Naive thymus-derived CD4-positive, alpha-beta T cell (primary cell): ENCODE measurements around the gene KIAA0319L. TPM values are rescaled to one million over a fixed set of nuclear protein-coding genes. Genes with fewer than 3 reads are reported as not detected.
A peak's percentile ranks its signal among the peaks of the same experiment; 100 is the strongest.

Source experiments
- ATAC-seq: fragments of 150-1000 bp; cut with Tn5 transposase; 2 replicates; pipeline ENCODE4 v1.10.0; 2021; ENCODE audit warnings: mild to moderate bottlenecking, moderate library complexity
- CTCF ChIA-PET: fragments of 350-600 bp; sonication (Branson Sonifier 250); formaldehyde crosslinking; loops from one replicate; lab custom pipeline; 2021; ENCODE audit warnings: antibody characterized with exemption; lab: Charles Lee
- POLR2A ChIA-PET: fragments of 350-600 bp; sonication (Branson Sonifier 250); formaldehyde crosslinking; loops from one replicate; lab custom pipeline; 2021; ENCODE audit warnings: antibody characterized with exemption, inconsistent platforms; lab: Charles Lee
- DNase-seq, 9 donors: peaks; one replicate each; pipeline versions ENCODE4 v3.0.0 to v3.0.0-alpha.2; 2020 to 2022; ENCODE audit warnings: mixed read lengths in 1 of 9
- H3K27ac ChIP-seq: one replicate; pipeline ENCODE4 v1.7.0; 2013; ENCODE audit warnings: mild to moderate bottlenecking, low read depth, low read length, moderate library complexity
- H3K27me3 ChIP-seq, 2 donors: one replicate each; pipeline ENCODE4 v1.7.0; 2013; ENCODE audit warnings: low read length in 2 of 2, mild to moderate bottlenecking in 2 of 2, moderate library complexity in 2 of 2; ENCODE audit not compliant: control insufficient read depth in 2 of 2, insufficient read depth in 2 of 2
- H3K36me3 ChIP-seq, 3 experiments: 1 replicate in 2 of 3; 2 replicates in 1 of 3; pipeline ENCODE4 v1.7.0; 2013; ENCODE audit warnings: low read length in 3 of 3, mild to moderate bottlenecking in 3 of 3, moderate library complexity in 1 of 3; ENCODE audit not compliant: insufficient read depth in 3 of 3, control insufficient read depth in 2 of 3
- H3K4me1 ChIP-seq, 2 donors: one replicate each; pipeline ENCODE4 v1.7.0; 2013; ENCODE audit warnings: low read length in 2 of 2, mild to moderate bottlenecking in 2 of 2, moderate library complexity in 1 of 2; ENCODE audit not compliant: control insufficient read depth in 2 of 2, insufficient read depth in 2 of 2
- H3K4me3 ChIP-seq: 2 replicates; pipeline ENCODE4 v1.7.0; 2013; ENCODE audit warnings: mild to moderate bottlenecking, low read length
- H3K9me3 ChIP-seq, 3 experiments: 1 replicate in 2 of 3; 2 replicates in 1 of 3; pipeline ENCODE4 v1.7.0; 2013; ENCODE audit warnings: low read length in 3 of 3; ENCODE audit not compliant: control insufficient read depth in 2 of 3
- H3K27ac Mint-ChIP-seq, 9 donors: one replicate each; pipeline ENCODE4 v1.8.0; 2020 to 2022; ENCODE audit warnings: mixed read lengths in 9 of 9, mild to moderate bottlenecking in 8 of 9, moderate library complexity in 5 of 9, inconsistent platforms in 2 of 9
- H3K27me3 Mint-ChIP-seq, 5 donors: one replicate each; pipeline ENCODE4 v1.8.0; 2021 to 2022; ENCODE audit warnings: mixed read lengths in 5 of 5, mild to moderate bottlenecking in 1 of 5
- H3K36me3 Mint-ChIP-seq, 5 donors: one replicate each; pipeline ENCODE4 v1.8.0; 2020 to 2022; ENCODE audit warnings: mixed read lengths in 5 of 5, mild to moderate bottlenecking in 3 of 5, inconsistent platforms in 1 of 5
- H3K4me1 Mint-ChIP-seq, 7 donors: one replicate each; pipeline ENCODE4 v1.8.0; 2020 to 2022; ENCODE audit warnings: mixed read lengths in 7 of 7, mild to moderate bottlenecking in 3 of 7, inconsistent platforms in 1 of 7
- H3K4me3 Mint-ChIP-seq, 10 donors: one replicate each; pipeline ENCODE4 v1.8.0; 2020 to 2022; ENCODE audit warnings: mild to moderate bottlenecking in 10 of 10, mixed read lengths in 10 of 10, moderate library complexity in 6 of 10, inconsistent platforms in 2 of 10
- H3K9me3 Mint-ChIP-seq, 11 donors: one replicate each; pipeline ENCODE4 v1.8.0; 2020 to 2022; ENCODE audit warnings: mixed read lengths in 11 of 11, mild to moderate bottlenecking in 4 of 11, inconsistent platforms in 1 of 11, moderate library complexity in 1 of 11
- intact Hi-C, 2 donors: fragments of 100-400 bp; cut with micrococcal nuclease; formaldehyde crosslinking; loops; one replicate each; pipeline ENCODE4 v1.15.1; 2023
- polyA plus RNA-seq, 2 donors: library from polyadenylated mRNA; unstranded; fragments of 300-500 nt; fragmentation: Illumina TruSeq; gene quantifications; one replicate each; pipeline ENCODE4 v1.2.3, GENCODE V29; 2021
- total RNA-seq, 6 experiments: library from RNA in 5 of 6; stranded (reverse) in 5 of 6; gene quantifications; 1 replicate in 5 of 6; 2 replicates in 1 of 6; pipeline ENCODE4 v1.2.3 and lab custom pipeline; 2021 to 2026

KIAA0319L gene
- total and polyA plus RNA-seq, 7 experiments from 2014 or later = 22.2 to 79.7 (median 63.5) TPM

DNA sequence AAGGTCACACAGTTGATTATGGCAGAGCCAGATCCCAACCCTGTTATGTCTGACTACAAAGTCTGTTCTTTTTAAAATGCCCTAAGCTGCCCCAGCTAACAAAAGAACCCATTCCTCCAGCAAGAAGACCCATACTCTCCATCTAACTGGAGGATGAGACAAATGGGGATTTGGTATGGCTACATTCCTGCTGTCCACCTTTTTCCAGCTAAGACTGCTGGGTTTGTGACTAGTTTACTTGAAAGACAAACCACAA is 112.8 kb downstream of the KIAA0319L start:
- no peak overlapping the region for H3K27ac ChIP-seq
- no peaks in the 10 kb centered on the region for H3K9me3 ChIP-seq
- H3K36me3 Mint-ChIP-seq = peaks cover 7 to 37% (median 21%) of the 10 kb centered on the region in 5 donors
- peak overlapping the region in 6 of 9 donors; percentile 34 to 75 (median 58) for H3K27ac Mint-ChIP-seq
- no peaks in the 10 kb centered on the region for H3K27me3 ChIP-seq
- POLR2A ChIA-PET = no interaction called here
- intact Hi-C loops = no loop called here
- H3K4me3 ChIP-seq = no peak overlapping the region
- H3K27me3 Mint-ChIP-seq = no peaks in the 10 kb centered on the region
- H3K4me1 ChIP-seq = no peaks in the 10 kb centered on the region
- ATAC-seq (no peak), DNase-seq (no peak)
- H3K4me3 Mint-ChIP-seq = peak overlapping the region in 1 of 10 donors; percentile 46
- H3K9me3 Mint-ChIP-seq = no peaks in the 10 kb centered on the region
- peaks cover 0 to 33% (median 19%) of the 10 kb centered on the region in 7 donors for H3K4me1 Mint-ChIP-seq
- H3K36me3 ChIP-seq = peaks cover 13 to 67% (median 24%) of the 10 kb centered on the region in 3 experiments
- CTCF ChIA-PET = interaction anchor here (2.2 kb wide), 1 partner anchor 120 kb away, joined by 7 read pairs; no protein-coding TSS in a partner anchor

DNA sequence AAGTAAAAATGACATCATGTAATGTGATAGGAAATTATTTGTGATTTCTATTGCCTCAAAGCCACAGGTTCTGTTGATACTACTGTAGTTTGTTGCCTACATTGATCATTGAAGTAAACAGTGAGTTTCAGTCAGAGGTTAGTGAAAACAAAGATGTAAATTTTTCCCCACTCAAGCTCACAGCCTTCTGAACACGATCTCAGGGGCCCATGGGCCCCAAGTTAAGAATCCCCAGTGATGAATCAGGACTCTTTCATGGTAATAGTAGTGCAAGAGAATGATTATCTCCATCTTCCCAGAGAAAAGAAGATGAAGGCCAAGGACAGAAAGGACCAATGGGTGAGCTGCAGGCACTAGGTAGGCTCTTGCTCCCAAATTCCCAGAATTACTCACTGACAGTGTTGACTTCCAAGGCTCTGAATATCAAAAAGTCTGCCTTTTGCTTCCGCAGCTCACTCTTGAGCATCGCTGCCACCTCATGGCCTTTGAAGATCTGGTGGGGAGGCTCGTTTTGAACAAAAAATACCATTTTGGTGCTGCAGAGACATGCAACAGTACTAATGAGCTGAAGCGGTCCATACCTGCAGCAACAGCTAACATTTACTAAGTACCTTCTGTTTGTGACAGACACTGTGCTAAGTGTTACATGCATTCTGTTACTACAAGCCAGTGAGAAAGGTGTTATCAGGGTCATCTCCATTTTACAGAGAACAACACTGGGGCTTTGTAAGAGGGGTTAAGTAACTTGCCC is 113.3 kb downstream of the KIAA0319L start:
- ChIA-PET POLR2A (no interaction called here), CTCF (interaction anchor here (0.9 to 2.2 kb wide), 3 partner anchors 7 to 125 kb away, joined by 4 to 10 read pairs (median 7); no protein-coding TSS in a partner anchor)
- Mint-ChIP-seq H3K27ac (peak overlapping the region in 8 of 9 donors; percentile 10 to 75 (median 58)), H3K27me3 (no peaks in the 10 kb centered on the region), H3K9me3 (no peaks in the 10 kb centered on the region), H3K4me3 (peak overlapping the region in 1 of 10 donors; percentile 46), H3K4me1 (peaks cover 0 to 35% (median 21%) of the 10 kb centered on the region in 7 donors), H3K36me3 (peaks cover 12 to 38% (median 26%) of the 10 kb centered on the region in 5 donors)
- Histone ChIP-seq H3K4me3 (no peak overlapping the region), H3K27me3 (no peaks in the 10 kb centered on the region), H3K27ac (no peak overlapping the region), H3K9me3 (no peaks in the 10 kb centered on the region), H3K4me1 (no peaks in the 10 kb centered on the region), H3K36me3 (peaks cover 13 to 68% (median 21%) of the 10 kb centered on the region in 3 experiments)
- peak in 1 of 9 donors; percentile 4 for DNase-seq
- intact Hi-C loops = no loop called here
- no peak for ATAC-seq

DNA sequence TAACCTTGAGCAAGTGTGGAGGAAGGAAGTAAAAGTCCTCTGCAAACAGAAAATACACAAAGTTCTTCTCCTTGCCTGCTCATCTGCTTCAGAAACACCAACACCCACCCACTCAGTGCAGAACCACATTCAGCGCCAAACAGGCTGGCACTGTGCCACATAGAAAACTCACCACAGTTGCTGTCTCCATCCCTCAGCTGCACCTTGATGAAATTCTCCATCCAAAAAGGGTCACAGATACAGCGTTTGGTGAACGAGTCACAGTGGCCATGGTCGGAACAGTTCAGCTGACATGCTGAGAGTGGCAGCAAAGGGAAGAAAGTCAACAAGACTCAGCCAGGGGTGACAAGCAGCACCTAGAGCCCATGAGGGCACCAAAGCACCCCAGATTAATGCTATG is 114.5 kb downstream of the KIAA0319L start:
- Mint-ChIP-seq H3K27me3 (no peaks in the 10 kb centered on the region), H3K4me1 (peaks cover 0 to 35% (median 18%) of the 10 kb centered on the region in 7 donors), H3K27ac (peak overlapping the region in 8 of 9 donors; percentile 34 to 90 (median 80)), H3K4me3 (peak overlapping the region in 7 of 10 donors; percentile 38 to 75 (median 61)), H3K36me3 (peaks cover 7 to 33% (median 28%) of the 10 kb centered on the region in 5 donors), H3K9me3 (no peaks in the 10 kb centered on the region)
- H3K4me3 ChIP-seq = no peak overlapping the region
- ChIA-PET CTCF (interaction anchor here (1.9 kb wide), 1 partner anchor 8 kb away, joined by 10 read pairs; no protein-coding TSS in a partner anchor), POLR2A (no interaction called here)
- no peaks in the 10 kb centered on the region for H3K4me1 ChIP-seq
- peak overlapping the region; percentile 54 for H3K27ac ChIP-seq
- DNase-seq (peak in 5 of 9 donors; percentile 17 to 43 (median 35)), ATAC-seq (peak; percentile 46)
- peaks cover 7 to 61% (median 19%) of the 10 kb centered on the region in 3 experiments for H3K36me3 ChIP-seq
- H3K9me3 ChIP-seq = no peaks in the 10 kb centered on the region
- no peaks in the 10 kb centered on the region for H3K27me3 ChIP-seq
- intact Hi-C loops = no loop called here

DNA sequence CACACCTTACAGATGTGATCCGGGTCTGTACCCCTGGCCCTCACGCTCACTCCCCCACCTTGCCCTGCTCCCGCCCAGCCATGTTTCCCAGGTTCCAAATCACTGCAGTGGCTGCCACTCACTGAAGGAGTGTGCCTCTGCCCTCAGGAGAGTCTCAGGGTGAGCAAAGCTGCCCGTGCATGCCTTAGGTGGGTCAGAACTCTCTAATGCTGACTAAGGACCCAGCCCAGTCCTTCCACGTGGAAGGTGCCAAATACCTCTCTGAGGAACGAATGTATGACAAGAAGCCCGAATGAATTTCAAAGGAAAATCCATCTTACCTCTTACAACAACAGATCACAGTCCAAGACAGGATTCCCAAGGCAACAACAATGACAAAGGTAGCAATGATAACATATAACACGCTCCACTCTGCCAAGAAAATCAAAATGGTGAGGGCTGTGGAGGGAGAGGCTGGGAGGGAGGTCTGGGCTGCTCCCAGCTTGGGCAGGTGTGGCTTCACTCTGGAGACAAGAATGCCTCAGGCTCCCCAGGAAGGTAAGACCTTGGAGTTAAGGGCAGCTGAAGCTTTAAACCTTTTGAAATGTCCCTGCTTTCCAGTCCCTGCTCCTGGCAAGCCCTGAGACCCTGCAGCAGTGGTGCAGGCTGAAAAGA is 115.2 kb downstream of the KIAA0319L start:
- H3K36me3 Mint-ChIP-seq = peaks cover 7 to 38% (median 30%) of the 10 kb centered on the region in 5 donors

DNA sequence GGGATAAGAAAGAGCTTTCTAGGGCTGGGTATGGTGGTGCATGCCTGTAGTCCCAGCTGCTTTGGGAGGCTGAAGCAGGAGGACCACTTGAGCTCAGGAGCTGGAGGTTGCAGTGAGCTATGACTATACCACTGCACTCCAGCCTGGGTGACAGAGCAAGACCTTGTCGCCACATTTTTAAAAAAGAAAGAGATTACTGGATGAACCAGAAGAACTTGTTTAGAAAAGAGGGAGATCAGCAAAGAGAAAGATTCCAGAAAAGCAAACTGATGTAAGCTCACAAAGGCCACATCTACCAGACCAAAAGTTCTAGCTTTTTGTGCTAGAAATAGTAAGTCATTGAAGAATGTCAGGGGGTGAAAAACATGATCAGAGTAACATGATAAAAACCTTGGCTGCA is 117.6 kb downstream of the KIAA0319L start:
- no peaks in the 10 kb centered on the region for H3K4me1 ChIP-seq
- H3K27me3 ChIP-seq = no peaks in the 10 kb centered on the region
- H3K36me3 ChIP-seq = peaks cover 4 to 76% (median 5%) of the 10 kb centered on the region in 3 experiments
- peaks cover 7 to 44% (median 36%) of the 10 kb centered on the region in 5 donors for H3K36me3 Mint-ChIP-seq
- ChIA-PET POLR2A (no interaction called here), CTCF (interaction anchor here (0.6 to 4.8 kb wide), 2 partner anchors 11 to 431 kb away, joined by 3 to 31 read pairs; no protein-coding TSS in a partner anchor)
- no peak overlapping the region for H3K4me3 ChIP-seq
- H3K27ac Mint-ChIP-seq = peak overlapping the region in 5 of 9 donors; percentile 32 to 79 (median 46)
- H3K9me3 Mint-ChIP-seq = peaks cover 0 to 2% (median 0%) of the 10 kb centered on the region in 11 donors
- ATAC-seq = no peak
- intact Hi-C loops = no loop called here
- H3K9me3 ChIP-seq = no peaks in the 10 kb centered on the region
- no peak overlapping the region for H3K27ac ChIP-seq
- no peak overlapping the region for H3K4me3 Mint-ChIP-seq
- no peak for DNase-seq
- H3K4me1 Mint-ChIP-seq = peaks cover 0 to 33% (median 20%) of the 10 kb centered on the region in 7 donors
- H3K27me3 Mint-ChIP-seq = no peaks in the 10 kb centered on the region

More for the DNA sequence above, 115.2 kb downstream of the KIAA0319L start:
- intact Hi-C loops = no loop called here
- Mint-ChIP-seq H3K27me3 (no peaks in the 10 kb centered on the region), H3K9me3 (peaks cover 0 to 2% (median 0%) of the 10 kb centered on the region in 11 donors), H3K27ac (peak overlapping the region in 6 of 9 donors; percentile 54 to 81 (median 72)), H3K4me1 (peaks cover 0 to 35% (median 19%) of the 10 kb centered on the region in 7 donors), H3K4me3 (peak overlapping the region in 4 of 10 donors; percentile 23 to 73 (median 48))
- Histone ChIP-seq H3K27me3 (no peaks in the 10 kb centered on the region), H3K9me3 (no peaks in the 10 kb centered on the region), H3K4me1 (no peaks in the 10 kb centered on the region), H3K36me3 (peaks cover 7 to 63% (median 13%) of the 10 kb centered on the region in 3 experiments), H3K27ac (peak overlapping the region; percentile 54), H3K4me3 (no peak overlapping the region)
- ChIA-PET CTCF (interaction anchor here (0.6 to 1.9 kb wide), 2 partner anchors 9 to 124 kb away, joined by 3 to 10 read pairs; no protein-coding TSS in a partner anchor), POLR2A (no interaction called here)
- ATAC-seq (no peak), DNase-seq (no peak)

DNA sequence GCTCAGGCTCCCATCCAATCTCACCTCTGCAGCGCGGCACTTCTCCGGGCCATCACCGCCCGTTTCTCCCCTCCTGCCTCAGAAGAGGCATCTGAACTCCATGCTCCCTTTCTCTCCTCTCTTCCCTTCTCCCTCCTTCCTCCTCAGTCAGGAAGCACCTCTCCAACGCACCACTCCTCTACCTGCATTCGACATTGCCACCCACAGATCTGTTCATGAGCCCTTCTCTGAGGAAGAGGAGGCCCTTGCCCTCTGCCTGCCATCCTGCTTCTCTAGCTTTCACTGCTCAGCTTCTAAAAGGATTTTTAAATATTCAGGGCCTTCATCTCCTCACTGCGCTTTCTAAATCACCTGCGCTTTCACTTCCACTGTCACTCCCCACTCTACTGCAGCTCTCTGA is 120.0 kb downstream of the KIAA0319L start:
- Mint-ChIP-seq H3K9me3 (peaks cover 0 to 6% (median 0%) of the 10 kb centered on the region in 11 donors), H3K4me3 (no peak overlapping the region), H3K27ac (peak overlapping the region in 2 of 9 donors; percentile 4 to 78), H3K4me1 (peaks cover 3 to 18% (median 10%) of the 10 kb centered on the region in 7 donors), H3K36me3 (peaks cover 15 to 52% (median 43%) of the 10 kb centered on the region in 5 donors), H3K27me3 (no peaks in the 10 kb centered on the region)
- POLR2A ChIA-PET = no interaction called here
- H3K27me3 ChIP-seq = no peaks in the 10 kb centered on the region
- ATAC-seq (no peak), DNase-seq (no peak)
- CTCF ChIA-PET = interaction anchor here (4.8 kb wide), 1 partner anchor 14 kb away, joined by 31 read pairs; no protein-coding TSS in a partner anchor
- no peak overlapping the region for H3K27ac ChIP-seq
- H3K9me3 ChIP-seq = no peaks in the 10 kb centered on the region
- no peaks in the 10 kb centered on the region for H3K4me1 ChIP-seq
- H3K4me3 ChIP-seq = no peak overlapping the region
- intact Hi-C loops = no loop called here
- peaks cover 0 to 83% (median 4%) of the 10 kb centered on the region in 3 experiments for H3K36me3 ChIP-seq
